ENCODE results near the gene TBX15.

Gene TBX15

GRCh38 chr1:118912574-118912973 is 75.6 kb downstream of the TBX15 start:
- TF ChIP-seq CTCF (IDR thresholded peaks at IDR 0.05; ENCODE audit: low read depth, low read length, poor library complexity, severe bottlenecking), result no peak
- no peak for TF ChIP-seq EZH2phosphoT487 (IDR thresholded peaks at IDR 0.05; ENCODE audit: borderline replicate concordance, low read length)
- H3K36me3 ChIP-seq (ENCODE audit: control insufficient read depth, low read length), result no peaks in the 10 kb centered on the region
- H3K4me3 ChIP-seq (ENCODE audit: low read length), result no peak overlapping the region
- no peaks in the 10 kb centered on the region for H3K9me3 ChIP-seq (ENCODE audit: control insufficient read depth, insufficient read depth, low read length)
- no peaks in the 10 kb centered on the region for H3K9me2 ChIP-seq (replicated peaks; ENCODE audit: control insufficient read depth, low read length)
- no peak overlapping the region for H3K27ac ChIP-seq (ENCODE audit: low read depth, low read length)
- H3K79me2 ChIP-seq (ENCODE audit: control insufficient read depth, low read length), result no peaks in the 10 kb centered on the region
- no peak overlapping the region for H3K4me2 ChIP-seq (ENCODE audit: low read length)
- H3K4me1 ChIP-seq (ENCODE audit: control insufficient read depth, low read length), result no peaks in the 10 kb centered on the region
- H3F3A ChIP-seq (ENCODE audit: control insufficient read depth, insufficient read depth), result no peaks in the 10 kb centered on the region
- 0 out of 2 replicates have a peak, but pooled peaks cover 3% of the 10 kb centered on the region for H3K27me3 ChIP-seq (ENCODE audit: control insufficient read depth, low read length)
- H4K20me1 ChIP-seq (ENCODE audit: control insufficient read depth, insufficient read depth, low read depth, low read length), result no peaks in the 10 kb centered on the region

- Histone ChIP-seq H3K4me1 (ENCODE audit: control insufficient read depth, low read length) (no peaks in the 10 kb centered on the region), H3F3A (ENCODE audit: control insufficient read depth, insufficient read depth) (no peaks in the 10 kb centered on the region), H3K27me3 (ENCODE audit: control insufficient read depth, low read length) (0 out of 2 replicates have a peak, but pooled peaks cover 3% of the 10 kb centered on the region), H3K9me2 (replicated peaks; ENCODE audit: control insufficient read depth, low read length) (no peaks in the 10 kb centered on the region), H3K27ac (ENCODE audit: low read depth, low read length) (no peak overlapping the region), H3K9me3 (ENCODE audit: control insufficient read depth, insufficient read depth, low read length) (no peaks in the 10 kb centered on the region), H3K36me3 (ENCODE audit: control insufficient read depth, low read length) (no peaks in the 10 kb centered on the region), H3K4me3 (ENCODE audit: low read length) (no peak overlapping the region), H3K4me2 (ENCODE audit: low read length) (no peak overlapping the region), H3K79me2 (ENCODE audit: control insufficient read depth, low read length) (no peaks in the 10 kb centered on the region), H4K20me1 (ENCODE audit: control insufficient read depth, insufficient read depth, low read depth, low read length) (no peaks in the 10 kb centered on the region)
- no peak for TF ChIP-seq CTCF (IDR thresholded peaks at IDR 0.05; ENCODE audit: low read depth, low read length, poor library complexity, severe bottlenecking)
- no peak for TF ChIP-seq EZH2phosphoT487 (IDR thresholded peaks at IDR 0.05; ENCODE audit: borderline replicate concordance, low read length)
Observed at GRCh38 chr1:118911571-118911970, 76.6 kb downstream of the TBX15 start.

GRCh38 chr1:118907466-118907865 is 80.7 kb downstream of the TBX15 start:
- no peak for TF ChIP-seq EZH2phosphoT487 (IDR thresholded peaks at IDR 0.05; ENCODE audit: borderline replicate concordance, low read length)
- no peak for TF ChIP-seq CTCF (IDR thresholded peaks at IDR 0.05; ENCODE audit: low read depth, low read length, poor library complexity, severe bottlenecking)
- 0 out of 2 replicates have a peak, but pooled peaks cover 3% of the 10 kb centered on the region for H3K27me3 ChIP-seq (ENCODE audit: control insufficient read depth, low read length)
- no peaks in the 10 kb centered on the region for H3K9me2 ChIP-seq (replicated peaks; ENCODE audit: control insufficient read depth, low read length)
- H3K4me3 ChIP-seq (ENCODE audit: low read length), result no peak overlapping the region
- no peaks in the 10 kb centered on the region for H3K36me3 ChIP-seq (ENCODE audit: control insufficient read depth, low read length)
- no peaks in the 10 kb centered on the region for H3K9me3 ChIP-seq (ENCODE audit: control insufficient read depth, insufficient read depth, low read length)
- no peaks in the 10 kb centered on the region for H3K79me2 ChIP-seq (ENCODE audit: control insufficient read depth, low read length)
- no peak overlapping the region for H3K4me2 ChIP-seq (ENCODE audit: low read length)
- H4K20me1 ChIP-seq (ENCODE audit: control insufficient read depth, insufficient read depth, low read depth, low read length), result no peaks in the 10 kb centered on the region
- no peaks in the 10 kb centered on the region for H3F3A ChIP-seq (ENCODE audit: control insufficient read depth, insufficient read depth)
- H3K27ac ChIP-seq (ENCODE audit: low read depth, low read length), result no peak overlapping the region
- no peaks in the 10 kb centered on the region for H3K4me1 ChIP-seq (ENCODE audit: control insufficient read depth, low read length)
